Spleen (tissue), 11 donors: ENCODE measurements around the gene PADI6. TPM values are rescaled to one million over a fixed set of nuclear protein-coding genes. Genes with fewer than 3 reads are reported as not detected.

Source experiments
- DNase-seq: peaks from one replicate; pipeline ENCODE4 v3.0.0-alpha.2; 2020
- H3K27ac ChIP-seq, 8 donors: fragments of 200-600 bp; sonication (generic) in 7 of 8; 1 replicate in 4 of 8; 2 replicates in 4 of 8; pipeline versions ENCODE4 v1.5.0 to v1.8.0; 2016 to 2021; ENCODE audit warnings: inconsistent platforms in 4 of 8, mild to moderate bottlenecking in 4 of 8, moderate library complexity in 1 of 8
- H3K27me3 ChIP-seq, 7 donors: fragments of 200-600 bp; sonication (generic) in 6 of 7; replicated peaks in 1 of 7; 1 replicate in 4 of 7; 2 replicates in 3 of 7; pipeline versions ENCODE4 v1.5.0 to v1.8.0; 2016 to 2021; ENCODE audit warnings: inconsistent platforms in 3 of 7, mild to moderate bottlenecking in 1 of 7
- H3K36me3 ChIP-seq, 6 donors: fragments of 200-600 bp; sonication (generic) in 5 of 6; 1 replicate in 4 of 6; 2 replicates in 2 of 6; pipeline versions ENCODE4 v1.5.0 to v1.8.0; 2016 to 2021; ENCODE audit warnings: inconsistent platforms in 2 of 6
- H3K4me1 ChIP-seq, 6 donors: fragments of 200-600 bp; sonication (generic) in 5 of 6; 1 replicate in 3 of 6; 2 replicates in 3 of 6; pipeline versions ENCODE4 v1.5.0 to v1.8.0; 2016 to 2021; ENCODE audit warnings: inconsistent platforms in 3 of 6
- H3K4me3 ChIP-seq, 8 donors: fragments of 200-600 bp; sonication (generic) in 7 of 8; 1 replicate in 4 of 8; 2 replicates in 4 of 8; pipeline versions ENCODE4 v1.5.0 to v1.8.0; 2016 to 2021; ENCODE audit warnings: inconsistent platforms in 4 of 8, mild to moderate bottlenecking in 4 of 8, moderate library complexity in 2 of 8
- H3K9me3 ChIP-seq, 8 donors: fragments of 200-600 bp; sonication (generic) in 7 of 8; 1 replicate in 4 of 8; 2 replicates in 4 of 8; pipeline versions ENCODE4 v1.5.0 to v1.8.0; 2016 to 2021; ENCODE audit warnings: inconsistent platforms in 4 of 8
- POLR2A ChIP-seq, 3 donors: fragments of 450-650 bp; IDR thresholded peaks; one replicate each; pipeline ENCODE4 v1.5.1; 2017; ENCODE audit warnings: antibody characterized with exemption in 3 of 3, mild to moderate bottlenecking in 1 of 3
- POLR2AphosphoS5 ChIP-seq, 3 donors: sonication (generic); formaldehyde crosslinking; IDR thresholded peaks; one replicate each; pipeline ENCODE4 v1.5.1; 2017; ENCODE audit warnings: antibody characterized with exemption in 3 of 3
- WGBS, 5 donors: extraction: QIAGEN DNeasy Blood & Tissue Kit in 3 of 5; methylation state at CpG; one replicate each; pipeline versions ENCODE4 v1.1.5 to v1.1.7; 2013 to 2018; 5-methylcytosine and 5-hydroxymethylcytosine counted together
- intact Hi-C: fragments of 100-400 bp; cut with DNase I; formaldehyde crosslinking; loops from one replicate; pipeline ENCODE4 v1.15.0; 2023; ENCODE audit warnings: low total_unique reads
- polyA plus RNA-seq, 3 donors: library from polyadenylated mRNA; stranded (reverse); fragments of 200-250 nt; gene quantifications; one replicate each; pipeline ENCODE4 v1.2.1, GENCODE V29; 2013
- total RNA-seq, 7 donors: library from RNA; depleted of rRNA in 3 of 7; stranded (reverse); fragments of >200 nt in 3 of 7; fragmentation: NEBNext Ultra II Directional in 4 of 7; extraction: Animal tissue kit (Norgen Biotek cat#: 25700) in 4 of 7; gene quantifications; one replicate each; pipeline versions ENCODE4 v1.1.0 to v1.2.1, GENCODE V29; 2016 to 2021
- TF ChIP-seq, protein P1 (sequence below), 11 experiments: fragments of 200-600 bp in 7 of 11; fragments of 450-650 bp in 4 of 11; sonication (generic) in 4 of 11; IDR thresholded peaks in 8 of 11; conservative IDR thresholded peaks in 3 of 11; 1 replicate in 7 of 11; 2 replicates in 4 of 11; pipeline versions ENCODE4 v1.4.0 to v1.8.0; 2016 to 2021; ENCODE audit warnings: antibody characterized with exemption in 11 of 11, inconsistent platforms in 4 of 11, mild to moderate bottlenecking in 1 of 11
- donor health status: healthy with polysubstance abuse.
- donor health status: DM: no; HTN: no; CAD: no; lungs with moderate emphysema.
- donor health status: DM: no; HTN: no; CAD: no.
- donor health status: Bipolar disorder and iron deficiency.
- donor health status: healthy.
- donor health status: DM: no; HTN: no; CAD: no.
- donor health status: DM: yes; HTN: yes; CAD: no.

Gene PADI6
- total and polyA plus RNA-seq, 10 donors, result 0.14 TPM; not detected in 9

DNA sequence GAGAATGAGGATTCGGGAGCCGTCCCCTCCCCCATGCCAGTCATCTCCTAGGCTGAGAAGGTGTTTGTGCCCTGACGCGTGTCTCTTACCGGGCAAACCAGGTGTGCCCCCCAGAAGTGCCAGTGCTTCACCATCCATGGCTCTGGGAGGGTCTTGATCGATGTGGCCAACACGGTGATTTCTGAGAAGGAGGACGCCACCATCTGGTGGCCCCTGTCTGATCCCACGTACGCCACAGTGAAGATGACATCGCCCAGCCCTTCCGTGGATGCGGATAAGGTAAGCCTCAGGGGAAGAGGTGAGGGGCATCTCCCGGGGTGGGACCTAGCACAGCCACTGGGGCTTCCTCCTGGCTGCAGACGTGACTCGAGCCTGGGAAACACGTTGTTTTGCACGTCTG, 959 bp downstream of the PADI6 start:
- no peak for DNase-seq
- TF ChIP-seq POLR2AphosphoS5 (IDR thresholded peaks at IDR 0.05) (no peak), POLR2A (IDR thresholded peaks at IDR 0.05) (no peak)
- 79 to 82% (median 81%) methylated on average over 18 of the region's 18 CpGs for WGBS, 5 donors
- Histone ChIP-seq H3K27ac (no peak overlapping the region), H3K9me3 (no peaks in the 10 kb centered on the region), H3K36me3 (no peaks in the 10 kb centered on the region), H3K4me1 (no peaks in the 10 kb centered on the region), H3K4me3 (no peak overlapping the region), H3K27me3 (peaks cover 0 to 31% (median 0%) of the 10 kb centered on the region in 7 donors)
- intact Hi-C loops, result no loop called here

DNA sequence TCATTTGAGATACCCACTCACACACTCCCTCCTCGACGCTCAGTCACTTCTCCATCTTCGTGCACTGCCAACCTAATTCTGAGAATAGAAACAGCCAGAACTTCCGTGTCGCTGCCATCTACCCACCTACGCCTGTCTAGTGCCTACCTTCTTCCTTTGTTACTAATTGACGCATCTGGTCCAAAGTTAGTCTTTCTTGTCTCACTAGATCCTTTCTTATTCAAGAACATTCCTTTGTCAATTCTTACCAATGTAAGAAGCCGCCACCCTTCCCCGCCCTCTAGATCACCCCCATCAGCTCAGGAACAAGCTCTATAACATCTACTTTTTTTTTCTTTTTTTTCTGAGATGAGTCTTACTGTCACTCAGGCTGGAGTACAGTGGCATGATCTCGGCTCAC, 3.7 kb downstream of the PADI6 start:
- Histone ChIP-seq H3K4me1 (no peaks in the 10 kb centered on the region), H3K27me3 (peaks cover 0 to 44% (median 0%) of the 10 kb centered on the region in 7 donors), H3K36me3 (no peaks in the 10 kb centered on the region), H3K9me3 (no peaks in the 10 kb centered on the region), H3K27ac (no peak overlapping the region), H3K4me3 (no peak overlapping the region)
- WGBS, 5 donors, result 87 to 96% (median 90%) methylated on average over 10 of the region's 10 CpGs
- no peak for DNase-seq
- intact Hi-C loops, result no loop called here
- no peak for TF ChIP-seq POLR2A (IDR thresholded peaks at IDR 0.05)
- TF ChIP-seq, protein P1, sequence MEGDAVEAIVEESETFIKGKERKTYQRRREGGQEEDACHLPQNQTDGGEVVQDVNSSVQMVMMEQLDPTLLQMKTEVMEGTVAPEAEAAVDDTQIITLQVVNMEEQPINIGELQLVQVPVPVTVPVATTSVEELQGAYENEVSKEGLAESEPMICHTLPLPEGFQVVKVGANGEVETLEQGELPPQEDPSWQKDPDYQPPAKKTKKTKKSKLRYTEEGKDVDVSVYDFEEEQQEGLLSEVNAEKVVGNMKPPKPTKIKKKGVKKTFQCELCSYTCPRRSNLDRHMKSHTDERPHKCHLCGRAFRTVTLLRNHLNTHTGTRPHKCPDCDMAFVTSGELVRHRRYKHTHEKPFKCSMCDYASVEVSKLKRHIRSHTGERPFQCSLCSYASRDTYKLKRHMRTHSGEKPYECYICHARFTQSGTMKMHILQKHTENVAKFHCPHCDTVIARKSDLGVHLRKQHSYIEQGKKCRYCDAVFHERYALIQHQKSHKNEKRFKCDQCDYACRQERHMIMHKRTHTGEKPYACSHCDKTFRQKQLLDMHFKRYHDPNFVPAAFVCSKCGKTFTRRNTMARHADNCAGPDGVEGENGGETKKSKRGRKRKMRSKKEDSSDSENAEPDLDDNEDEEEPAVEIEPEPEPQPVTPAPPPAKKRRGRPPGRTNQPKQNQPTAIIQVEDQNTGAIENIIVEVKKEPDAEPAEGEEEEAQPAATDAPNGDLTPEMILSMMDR (IDR thresholded peaks at IDR 0.05 in 8 of 11, conservative IDR thresholded peaks at IDR 0.05 in 3 of 11), result no peak
- TF ChIP-seq POLR2AphosphoS5 (IDR thresholded peaks at IDR 0.05), result no peak

DNA sequence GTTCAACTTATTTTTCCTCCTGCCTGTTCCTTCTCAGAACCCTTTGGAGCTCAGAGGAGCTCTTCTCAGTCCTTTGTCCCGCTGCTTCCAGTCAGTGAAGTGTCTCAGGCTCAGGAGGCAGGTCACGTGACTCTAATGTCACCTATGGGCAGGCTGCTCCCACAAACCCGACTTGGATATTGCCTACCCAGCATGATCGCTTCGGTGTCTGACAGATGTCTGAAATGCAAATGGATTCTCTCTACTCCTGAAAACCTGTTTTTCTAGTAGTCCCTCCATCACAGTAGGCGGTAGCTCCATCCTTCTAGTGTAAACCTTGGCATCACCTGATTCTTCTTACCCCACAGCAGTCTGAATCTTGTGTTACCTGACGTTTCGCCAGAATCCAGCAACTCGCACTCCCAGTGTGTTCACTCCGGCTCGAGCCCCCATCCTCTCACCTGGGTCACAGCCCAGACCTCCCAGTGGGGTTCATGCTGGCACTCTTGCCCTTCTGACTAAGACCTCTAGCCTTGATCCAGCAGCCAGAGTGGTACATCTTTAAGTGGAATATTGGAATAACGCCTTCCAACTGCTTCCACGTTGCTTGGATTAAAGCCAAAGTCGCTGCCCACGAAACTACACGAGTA, 5.4 kb downstream of the PADI6 start:
- H3K4me1 ChIP-seq, result no peaks in the 10 kb centered on the region
- intact Hi-C loops, result no loop called here
- no peak for DNase-seq
- H3K4me3 ChIP-seq, result no peak overlapping the region
- 46 to 56% (median 53%) methylated on average over 16 of the region's 16 CpGs for WGBS, 5 donors
- TF ChIP-seq, protein P1 (IDR thresholded peaks at IDR 0.05 in 8 of 11, conservative IDR thresholded peaks at IDR 0.05 in 3 of 11), result no peak
- TF ChIP-seq POLR2A (IDR thresholded peaks at IDR 0.05) (no peak), POLR2AphosphoS5 (IDR thresholded peaks at IDR 0.05) (no peak)
- H3K9me3 ChIP-seq, result no peaks in the 10 kb centered on the region
- H3K27me3 ChIP-seq, result peaks cover 0 to 49% (median 0%) of the 10 kb centered on the region in 7 donors
- H3K36me3 ChIP-seq, result no peaks in the 10 kb centered on the region
- H3K27ac ChIP-seq, result no peak overlapping the region

DNA sequence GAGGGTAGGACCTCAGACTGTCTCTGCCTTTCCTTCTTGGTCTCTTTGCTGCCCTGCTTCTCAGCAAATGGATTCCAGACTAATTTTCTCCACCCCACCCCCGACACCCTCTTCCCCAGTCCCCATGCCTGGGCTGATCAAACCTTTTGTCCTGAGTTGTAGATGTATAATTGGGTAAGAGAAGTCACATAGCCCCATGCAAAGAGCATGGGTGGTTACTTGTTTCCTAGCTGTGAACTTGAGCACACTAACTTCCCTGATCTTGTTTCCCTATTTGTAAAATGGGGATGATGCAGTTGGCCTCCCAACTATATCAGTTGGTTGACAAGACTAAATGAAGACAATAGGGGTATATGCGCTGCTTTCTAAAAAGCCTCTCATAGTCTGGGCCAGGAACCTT, 9.2 kb downstream of the PADI6 start:
- Histone ChIP-seq H3K27ac (no peak overlapping the region), H3K27me3 (peaks cover 0 to 47% (median 0%) of the 10 kb centered on the region in 7 donors), H3K9me3 (no peaks in the 10 kb centered on the region), H3K4me3 (no peak overlapping the region), H3K36me3 (no peaks in the 10 kb centered on the region), H3K4me1 (no peaks in the 10 kb centered on the region)
- WGBS, 5 donors, result 72 to 100% (median 86%) methylated on average over 1 to 2 of the region's 2 CpGs
- intact Hi-C loops, result no loop called here
- no peak for TF ChIP-seq POLR2A (IDR thresholded peaks at IDR 0.05)
- TF ChIP-seq POLR2AphosphoS5 (IDR thresholded peaks at IDR 0.05), result no peak
- TF ChIP-seq, protein P1 (IDR thresholded peaks at IDR 0.05 in 8 of 11, conservative IDR thresholded peaks at IDR 0.05 in 3 of 11), result no peak
- DNase-seq, result no peak
